GM12878 (cell line): ENCODE data around the gene SELENOS. TPM values are rescaled to one million over a fixed set of nuclear protein-coding genes. Genes with fewer than 3 reads are reported as not detected.

Experiments
- ATAC-seq: fragments of 200-7000 bp; cut with Tn5 transposase; 3 replicates; pipeline ENCODE4 v1.9.1; 2020; ENCODE audit warnings: mild to moderate bottlenecking, moderate library complexity
- BruUV-seq: library from RNA; stranded (reverse); fragments of 400-500 nt; replicated peaks from 2 replicates; lab custom pipeline; 2021; lab: Mats Ljungman, UMichigan
- CTCF ChIA-PET: fragments of 300-600 bp; sonication (Branson Sonifier 250); formaldehyde crosslinking; extraction: SDS; loops from one replicate; lab custom pipeline; 2021; ENCODE audit warnings: inconsistent platforms; lab: Yijun Ruan, JAX
- POLR2A ChIA-PET: fragments of 350-600 bp; formaldehyde crosslinking; extraction: SDS; loops from one replicate; lab custom pipeline; 2021; ENCODE audit warnings: inconsistent platforms; lab: Charles Lee
- RAD21 ChIA-PET: fragments of 300-600 bp; sonication (Branson Sonifier 250); formaldehyde crosslinking; loops from one replicate; lab custom pipeline; 2023; ENCODE audit warnings: antibody characterized with exemption; ENCODE audit not compliant: unreplicated experiment; lab: Charles Lee
- SMC1A ChIA-PET: fragments of 300-600 bp; sonication (Branson Sonifier 250); formaldehyde crosslinking; loops from one replicate; lab custom pipeline; 2023; ENCODE audit not compliant: unreplicated experiment, uncharacterized antibody; lab: Charles Lee
- DNase-seq: peaks from one replicate; pipeline ENCODE4 v3.0.0-alpha.2; 2011; ENCODE audit warnings: low read depth, low spot score
- FAIRE-seq: peaks from 3 replicates; lab custom pipeline; 2011; peaks lifted over from hg19 to GRCh38; lab: Jason Lieb, UNC
- H2AFZ ChIP-seq: 2 replicates; pipeline ENCODE4 v1.6.0; 2011; ENCODE audit warnings: low read depth, low read length, control low read depth; ENCODE audit not compliant: control insufficient read depth
- H3K27ac ChIP-seq: 2 replicates; pipeline ENCODE4 v1.5.1; 2011; ENCODE audit warnings: control low read depth; ENCODE audit not compliant: control insufficient read depth, insufficient read depth
- H3K27me3 ChIP-seq, 2 experiments: replicated peaks in 1 of 2; 2 replicates each; pipeline versions ENCODE4 v1.6.0 to v1.6.1; 2011; ENCODE audit warnings: low read length in 1 of 2; ENCODE audit not compliant: control insufficient read depth in 2 of 2, insufficient read depth in 2 of 2
- H3K36me3 ChIP-seq, 2 experiments: 2 replicates each; pipeline ENCODE4 v1.5.1; 2011; ENCODE audit warnings: low read length in 1 of 2; ENCODE audit not compliant: control insufficient read depth in 2 of 2, insufficient read depth in 2 of 2
- H3K4me1 ChIP-seq: 2 replicates; pipeline ENCODE4 v1.6.1; 2011; ENCODE audit warnings: mild to moderate bottlenecking, low read length, moderate library complexity, mixed read lengths; ENCODE audit not compliant: control insufficient read depth, insufficient read depth
- H3K4me2 ChIP-seq: 2 replicates; pipeline ENCODE4 v1.6.0; 2011; ENCODE audit warnings: control low read depth; ENCODE audit not compliant: control insufficient read depth, insufficient read depth
- H3K4me3 ChIP-seq: fragments of 200-600 bp; sonication (generic); 2 replicates; pipeline ENCODE4 v1.5.1; 2016
- H3K79me2 ChIP-seq: 2 replicates; pipeline ENCODE4 v1.6.0; 2011; ENCODE audit warnings: low read length; ENCODE audit not compliant: control insufficient read depth, insufficient read depth
- H3K9ac ChIP-seq: 2 replicates; pipeline ENCODE4 v1.8.0; 2011; ENCODE audit warnings: low read length, control low read depth, mixed read lengths; ENCODE audit not compliant: control insufficient read depth, insufficient read depth
- H3K9me3 ChIP-seq: replicated peaks from 3 replicates; pipeline ENCODE4 v1.5.1; 2011; ENCODE audit warnings: mild to moderate bottlenecking, low read length; ENCODE audit not compliant: control insufficient read depth, insufficient read depth
- H4K20me1 ChIP-seq: 2 replicates; pipeline ENCODE4 v1.6.0; 2011; ENCODE audit not compliant: control insufficient read depth, insufficient read depth
- CHD4 ChIP-seq: fragments of 200-600 bp; sonication (generic); IDR thresholded peaks from 2 replicates; pipeline ENCODE4 v1.6.1; 2016; ENCODE audit warnings: mild to moderate bottlenecking
- FOS ChIP-seq: IDR thresholded peaks from 3 replicates; pipeline ENCODE4 v1.6.1; 2011; ENCODE audit warnings: borderline replicate concordance; ENCODE audit not compliant: insufficient read length; ENCODE audit errors: extremely low read depth
- IRF4 ChIP-seq: IDR thresholded peaks from 2 replicates; pipeline ENCODE4 v1.6.1; 2011; ENCODE audit warnings: low read depth, low read length
- MTA2 ChIP-seq: fragments of 450-650 bp; IDR thresholded peaks from 2 replicates; pipeline ENCODE4 v1.6.1; 2016; ENCODE audit warnings: low read depth, mild to moderate bottlenecking, moderate library complexity
- MXI1 ChIP-seq: fragments of 150-350 bp; IDR thresholded peaks from 2 replicates; pipeline ENCODE4 v1.6.1; 2011; ENCODE audit warnings: low read depth, mild to moderate bottlenecking, inconsistent platforms, low read length, improper control_type of control experiment
- PAX5 ChIP-seq: IDR thresholded peaks from 2 replicates; pipeline ENCODE4 v1.6.1; 2011; ENCODE audit warnings: low read depth, low read length, borderline replicate concordance
- PRDM15 ChIP-seq: fragments of 450-650 bp; formaldehyde crosslinking; IDR thresholded peaks from 2 replicates; pipeline ENCODE4 v1.4.0; 2020; ENCODE audit warnings: mild to moderate bottlenecking, moderate library complexity
- RUNX3 ChIP-seq: IDR thresholded peaks from 2 replicates; pipeline ENCODE4 v1.6.1; 2012; ENCODE audit warnings: low read length, inconsistent platforms
- SMAD1 ChIP-seq: fragments of 450-650 bp; IDR thresholded peaks from 2 replicates; pipeline ENCODE4 v1.6.1; 2018; ENCODE audit warnings: mild to moderate bottlenecking, low read depth; ENCODE audit not compliant: partially characterized antibody
- ZZZ3 ChIP-seq: IDR thresholded peaks from 2 replicates; pipeline ENCODE4 v1.6.1; 2011; ENCODE audit warnings: low read depth; ENCODE audit not compliant: control insufficient read depth, insufficient read length
- WGBS: methylation state at CpG from one replicate; pipeline ENCODE4 v1.1.6; 2016; ENCODE audit warnings: low lambda C conversion rate; ENCODE audit not compliant: insufficient replicate concordance, insufficient coverage; ENCODE audit errors: missing lambda C conversion rate; 5-methylcytosine and 5-hydroxymethylcytosine counted together
- in situ Hi-C: fragments of 300-500 bp; cut with MboI; formaldehyde crosslinking; loops from 9 replicates; pipeline ENCODE4 v1.14.3; 2018; ENCODE audit warnings: mixed read lengths
- intact Hi-C: fragments of 100-400 bp; cut with micrococcal nuclease; formaldehyde crosslinking; loops from one replicate; pipeline ENCODE4 v1.14.2; 2022; ENCODE audit not compliant: unreplicated experiment
- polyA plus RNA-seq, 11 experiments: library from polyadenylated mRNA; depleted of rRNA in 4 of 11; unstranded in 6 of 11; stranded (reverse) in 5 of 11; fragments of >200 nt; fragmentation: Nextera tagmentation in 4 of 11; fragmentation: Illumina TruSeq in 1 of 11; extraction: Ambion mirVana in 4 of 11; extraction: Trizol in 1 of 11; gene quantifications; 1 replicate in 1 of 11; 2 replicates in 10 of 11; pipeline versions ENCODE4 v1.2.1 to v1.2.3, GENCODE V29; 2011 to 2016; ENCODE audit warnings: inconsistent platforms in 2 of 11, missing spikeins in 2 of 11, low read depth in 1 of 11
- total RNA-seq, 4 experiments: library from RNA; depleted of rRNA in 3 of 4; stranded (reverse); fragments of >200 nt in 3 of 4; fragmentation: Illumina TruSeq in 1 of 4; extraction: Trizol in 1 of 4; gene quantifications; 2 replicates each; pipeline versions ENCODE4 v1.2.1 to v1.2.3, GENCODE V29; 2013 to 2021

The SELENOS gene
- total and polyA plus RNA-seq, 10 of the 15 experiments (the other 5 are each of a cell fraction or from before 2014, with no cell fraction given), result 25.8 to 90.1 (median 37.3) TPM

GRCh38 chr15:101308604-101309435 is 31.5 kb upstream of the SELENOS start:
- FAIRE-seq, result no peak
- TF ChIP-seq MXI1 (no peak), RUNX3 (peak; percentile 27; the same call in 1 of the 2 replicates)
- TF ChIP-seq, all 136 proteins: peak for 1
- no peaks in the 10 kb centered on the region for H3K36me3 ChIP-seq
- in situ Hi-C loops, result no loop called here
- no peak overlapping the region for H2AFZ ChIP-seq
- H3K27ac ChIP-seq, result no peak overlapping the region
- ATAC-seq, result peak; percentile 54
- H4K20me1 ChIP-seq, result no peaks in the 10 kb centered on the region
- H3K9ac ChIP-seq, result no peak overlapping the region
- H3K79me2 ChIP-seq, result no peaks in the 10 kb centered on the region
- POLR2A ChIA-PET, result no interaction called here
- BruUV-seq, result no TSS peak
- H3K27me3 ChIP-seq, result peaks cover 0 to 1% of the 10 kb centered on the region in 2 experiments; a peak in 2 of 4 replicates
- no peak for DNase-seq
- SMC1A ChIA-PET, result no interaction called here
- no peak overlapping the region for H3K4me3 ChIP-seq
- RAD21 ChIA-PET, result no interaction called here
- 27% methylated on average over 20 of the region's 20 CpGs for WGBS
- intact Hi-C loops, result no loop called here
- H3K4me2 ChIP-seq, result no peak overlapping the region
- H3K9me3 ChIP-seq, result no peaks in the 10 kb centered on the region
- CTCF ChIA-PET, result interaction anchor here (0.6 kb wide), 2 partner anchors 13 to 1649 kb away, joined by 3 to 4 read pairs; no protein-coding TSS in a partner anchor
- H3K4me1 ChIP-seq, result no peaks in the 10 kb centered on the region

GRCh38 chr15:101307897-101308603 is 30.8 kb upstream of the SELENOS start:
- CTCF ChIA-PET, result interaction anchor here (0.6 kb wide), 1 partner anchor 1648 kb away, joined by 3 read pairs; no protein-coding TSS in a partner anchor
- WGBS, result 57% methylated on average over 15 of the region's 16 CpGs
- TF ChIP-seq ZZZ3 (no peak), SMAD1 (no peak), CHD4 (no peak), FOS (no peak), PRDM15 (no peak), MTA2 (no peak), IRF4 (no peak), PAX5 (no peak)

More at GRCh38 chr15:101307897-101308603, 30.8 kb upstream of the SELENOS start:
- no peaks in the 10 kb centered on the region for H3K9me3 ChIP-seq
- no peak for DNase-seq
- ATAC-seq, result no peak
- no peaks in the 10 kb centered on the region for H4K20me1 ChIP-seq
- H3K9ac ChIP-seq, result no peak overlapping the region
- intact Hi-C loops, result no loop called here
- H3K27me3 ChIP-seq, result peaks cover 0 to 1% of the 10 kb centered on the region in 2 experiments; a peak in 2 of 4 replicates
- in situ Hi-C loops, result no loop called here
- H3K4me1 ChIP-seq, result no peaks in the 10 kb centered on the region
- no peak overlapping the region for H2AFZ ChIP-seq
- H3K27ac ChIP-seq, result no peak overlapping the region
- BruUV-seq, result no TSS peak
- no peak overlapping the region for H3K4me2 ChIP-seq
- H3K79me2 ChIP-seq, result no peaks in the 10 kb centered on the region
- RAD21 ChIA-PET, result no interaction called here
- H3K4me3 ChIP-seq, result no peak overlapping the region
- POLR2A ChIA-PET, result no interaction called here
- no peaks in the 10 kb centered on the region for H3K36me3 ChIP-seq
- no peak for FAIRE-seq
- SMC1A ChIA-PET, result no interaction called here
